ENCODE data around the gene AKAP13.

AKAP13 gene

GRCh38 chr15:85397926-85398325 is 17.5 kb downstream of the AKAP13 start:
- TF ChIP-seq CTCF (IDR thresholded peaks at IDR 0.05) = no peak
- no peak for TF ChIP-seq ZFX (IDR thresholded peaks at IDR 0.05; ENCODE audit: borderline replicate concordance)

GRCh38 chr15:85398822-85399221 is 18.4 kb downstream of the AKAP13 start:
- H3K27ac ChIP-seq = no peak overlapping the region
- TF ChIP-seq CTCF (IDR thresholded peaks at IDR 0.05) = no peak
- TF ChIP-seq ZFX (IDR thresholded peaks at IDR 0.05; ENCODE audit: borderline replicate concordance) = no peak

More at GRCh38 chr15:85397926-85398325, 17.5 kb downstream of the AKAP13 start:
- no peak overlapping the region for H3K27ac ChIP-seq

- H3K27ac ChIP-seq = no peak overlapping the region
- no peak for TF ChIP-seq CTCF (IDR thresholded peaks at IDR 0.05)
- no peak for TF ChIP-seq ZFX (IDR thresholded peaks at IDR 0.05; ENCODE audit: borderline replicate concordance)
Measured at GRCh38 chr15:85399627-85400026, 19.2 kb downstream of the AKAP13 start.

- no peak overlapping the region for H3K27ac ChIP-seq
- TF ChIP-seq CTCF (IDR thresholded peaks at IDR 0.05) (no peak), ZFX (IDR thresholded peaks at IDR 0.05; ENCODE audit: borderline replicate concordance) (no peak)
Measured at GRCh38 chr15:85400606-85401005, 20.2 kb downstream of the AKAP13 start.

- TF ChIP-seq ZFX (IDR thresholded peaks at IDR 0.05; ENCODE audit: borderline replicate concordance) = no peak
- TF ChIP-seq CTCF (IDR thresholded peaks at IDR 0.05) = no peak
- H3K27ac ChIP-seq = no peak overlapping the region
Measured at GRCh38 chr15:85401108-85401774, 20.8 kb downstream of the AKAP13 start.

- H3K27ac ChIP-seq = no peak overlapping the region
- TF ChIP-seq ZFX (IDR thresholded peaks at IDR 0.05; ENCODE audit: borderline replicate concordance) (no peak), CTCF (IDR thresholded peaks at IDR 0.05) (no peak)
Measured at GRCh38 chr15:85402195-85402881, 21.9 kb downstream of the AKAP13 start.

GRCh38 chr15:85403745-85404144 is 23.3 kb downstream of the AKAP13 start:
- no peak for TF ChIP-seq ZFX (IDR thresholded peaks at IDR 0.05; ENCODE audit: borderline replicate concordance)
- no peak overlapping the region for H3K27ac ChIP-seq

Measured in 22Rv1 (cell line).